NB4 (cell line): Measurements from ENCODE around the gene GOLIM4.

Source experiments
- DNase-seq: peaks from one replicate; pipeline ENCODE4 v3.0.0; 2010; ENCODE audit warnings: low read depth
- H3K4me3 ChIP-seq: one replicate; pipeline ENCODE4 v1.5.1; 2011; ENCODE audit warnings: mild to moderate bottlenecking, low read depth, low read length, moderate library complexity
- MYC ChIP-seq: IDR thresholded peaks from 2 replicates; pipeline ENCODE4 v1.6.1; 2011; ENCODE audit warnings: low read depth, low read length
- POLR2A ChIP-seq: IDR thresholded peaks from 2 replicates; pipeline ENCODE4 v1.6.1; 2011; ENCODE audit warnings: mild to moderate bottlenecking; ENCODE audit not compliant: insufficient read length; ENCODE audit errors: extremely low read depth
- TF ChIP-seq, protein P1 (sequence below): IDR thresholded peaks from one replicate; pipeline ENCODE4 v1.5.1; 2012; ENCODE audit warnings: low read depth, low read length
- TF ChIP-seq, protein P2 (sequence below): IDR thresholded peaks from 2 replicates; pipeline ENCODE4 v1.6.1; 2011; ENCODE audit warnings: low read depth, low read length

GOLIM4 gene

DNA sequence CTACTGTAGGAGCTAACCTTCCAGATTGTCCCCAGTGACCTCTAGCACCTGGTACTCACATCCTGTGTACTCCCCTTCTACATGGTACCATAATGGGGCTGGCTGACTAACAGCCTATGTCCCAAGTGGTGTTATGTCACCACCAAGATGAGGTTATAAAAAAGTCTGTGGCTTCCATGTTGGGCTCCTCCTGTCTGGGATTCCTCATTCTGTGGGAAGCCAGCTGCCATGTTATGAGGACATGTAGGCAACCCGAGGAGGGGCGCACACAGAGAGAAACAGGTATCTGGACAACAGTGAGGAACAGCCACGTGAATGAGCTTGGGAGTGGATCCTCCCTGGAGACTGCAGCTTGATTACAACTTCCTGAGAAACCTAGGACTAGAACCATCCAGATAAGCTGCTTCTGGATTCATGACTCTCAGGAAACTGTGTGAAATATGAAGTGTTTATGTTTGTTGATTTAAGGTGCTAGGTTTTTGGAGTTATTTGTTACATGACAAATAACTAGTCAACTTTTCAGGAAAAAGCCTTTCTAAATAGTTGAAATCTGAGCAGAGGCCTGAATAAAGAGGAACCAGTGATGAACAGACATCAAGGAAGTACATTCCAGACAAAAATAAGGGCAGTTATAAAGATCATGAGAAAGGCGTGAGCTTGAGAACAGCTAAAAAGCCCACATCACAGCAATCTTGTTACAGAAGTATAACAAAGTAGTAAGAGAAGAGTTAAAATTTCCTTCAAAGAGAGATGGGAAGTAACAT lies 21.7 kb downstream of the GOLIM4 start:
- no peak overlapping the region for H3K4me3 ChIP-seq
- peak; percentile 31 for DNase-seq
- TF ChIP-seq MYC (no peak), POLR2A (no peak)
- TF ChIP-seq, protein P1, sequence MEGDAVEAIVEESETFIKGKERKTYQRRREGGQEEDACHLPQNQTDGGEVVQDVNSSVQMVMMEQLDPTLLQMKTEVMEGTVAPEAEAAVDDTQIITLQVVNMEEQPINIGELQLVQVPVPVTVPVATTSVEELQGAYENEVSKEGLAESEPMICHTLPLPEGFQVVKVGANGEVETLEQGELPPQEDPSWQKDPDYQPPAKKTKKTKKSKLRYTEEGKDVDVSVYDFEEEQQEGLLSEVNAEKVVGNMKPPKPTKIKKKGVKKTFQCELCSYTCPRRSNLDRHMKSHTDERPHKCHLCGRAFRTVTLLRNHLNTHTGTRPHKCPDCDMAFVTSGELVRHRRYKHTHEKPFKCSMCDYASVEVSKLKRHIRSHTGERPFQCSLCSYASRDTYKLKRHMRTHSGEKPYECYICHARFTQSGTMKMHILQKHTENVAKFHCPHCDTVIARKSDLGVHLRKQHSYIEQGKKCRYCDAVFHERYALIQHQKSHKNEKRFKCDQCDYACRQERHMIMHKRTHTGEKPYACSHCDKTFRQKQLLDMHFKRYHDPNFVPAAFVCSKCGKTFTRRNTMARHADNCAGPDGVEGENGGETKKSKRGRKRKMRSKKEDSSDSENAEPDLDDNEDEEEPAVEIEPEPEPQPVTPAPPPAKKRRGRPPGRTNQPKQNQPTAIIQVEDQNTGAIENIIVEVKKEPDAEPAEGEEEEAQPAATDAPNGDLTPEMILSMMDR: no peak
- TF ChIP-seq, protein P2, sequence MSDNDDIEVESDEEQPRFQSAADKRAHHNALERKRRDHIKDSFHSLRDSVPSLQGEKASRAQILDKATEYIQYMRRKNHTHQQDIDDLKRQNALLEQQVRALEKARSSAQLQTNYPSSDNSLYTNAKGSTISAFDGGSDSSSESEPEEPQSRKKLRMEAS: no peak

DNA sequence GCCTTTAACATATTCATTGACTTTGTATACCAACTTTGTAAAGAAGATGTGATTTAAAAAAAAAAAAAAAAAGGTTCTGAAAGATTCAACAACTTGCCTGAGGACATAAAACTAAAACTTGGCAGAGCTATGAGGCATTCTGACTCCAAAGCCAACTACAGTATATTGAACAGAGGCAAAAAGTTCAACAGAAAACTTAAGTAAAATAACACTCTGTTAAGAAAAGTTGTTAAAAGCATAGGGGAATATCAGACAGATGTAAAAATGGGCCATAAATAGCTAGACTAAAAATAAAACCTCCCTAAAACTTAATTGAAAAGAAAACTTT lies 23.4 kb downstream of the GOLIM4 start:
- no peak overlapping the region for H3K4me3 ChIP-seq
- DNase-seq: no peak
- no peak for TF ChIP-seq MYC
- TF ChIP-seq, protein P2: no peak
- TF ChIP-seq POLR2A: no peak

DNA sequence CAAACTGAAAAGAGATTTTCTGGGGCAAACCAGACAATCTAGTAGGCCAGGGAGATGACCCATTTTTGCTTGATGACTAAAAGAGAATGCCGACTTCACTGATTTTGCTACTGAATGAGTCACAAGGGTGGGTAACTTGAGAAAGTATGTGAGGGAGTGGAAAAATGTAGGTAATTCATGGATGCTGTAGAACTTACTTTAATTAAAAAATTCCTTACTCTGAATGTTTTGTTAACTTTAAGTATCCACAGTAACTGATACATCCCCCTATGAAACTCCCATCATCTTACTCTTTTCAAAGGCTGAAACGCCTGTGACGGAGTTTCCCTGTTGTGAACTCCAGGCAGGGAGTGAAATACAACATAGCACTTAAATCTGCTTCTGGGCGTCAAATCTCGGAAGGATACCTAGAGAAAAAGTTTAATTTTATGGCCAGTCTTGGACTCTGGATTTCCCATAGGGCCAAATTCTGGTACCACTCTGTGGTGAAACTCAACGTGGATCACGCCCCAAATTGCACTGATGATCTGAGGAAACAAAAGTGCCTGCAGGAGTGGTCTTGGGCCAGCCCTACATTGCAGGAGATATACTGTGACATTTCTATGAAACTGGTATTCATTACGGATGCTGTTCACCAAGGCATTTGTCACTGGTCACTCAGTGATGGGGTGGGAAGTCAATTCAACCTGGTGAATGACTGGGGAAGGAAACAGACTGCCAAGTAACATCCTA lies 24.0 kb downstream of the GOLIM4 start:
- no peak for DNase-seq
- TF ChIP-seq MYC (no peak), POLR2A (no peak)
- TF ChIP-seq, protein P2: no peak
- TF ChIP-seq, protein P1: no peak
- no peak overlapping the region for H3K4me3 ChIP-seq

DNA sequence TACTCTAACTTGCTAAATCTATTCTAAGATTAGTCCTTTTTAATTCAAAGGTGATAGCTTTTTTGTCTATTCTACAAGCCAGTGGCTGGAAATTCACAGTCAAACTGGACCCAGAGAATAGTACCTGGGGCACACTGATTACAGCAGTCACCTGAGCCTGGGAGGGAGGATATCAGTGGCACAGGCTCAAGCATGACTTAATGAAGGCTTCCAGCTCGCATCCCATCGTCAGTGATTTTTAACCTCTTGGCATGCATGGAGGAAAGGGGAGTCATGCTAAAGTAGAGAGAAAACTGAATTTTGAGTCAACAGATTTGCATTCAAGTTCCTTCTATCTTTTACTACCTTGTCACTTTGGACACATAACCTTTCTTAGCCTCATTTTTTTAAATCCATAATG lies 24.8 kb downstream of the GOLIM4 start:
- TF ChIP-seq, protein P2: no peak
- TF ChIP-seq, protein P1: no peak
- TF ChIP-seq POLR2A: no peak
- TF ChIP-seq MYC: no peak
- H3K4me3 ChIP-seq: no peak overlapping the region
- DNase-seq: no peak

DNA sequence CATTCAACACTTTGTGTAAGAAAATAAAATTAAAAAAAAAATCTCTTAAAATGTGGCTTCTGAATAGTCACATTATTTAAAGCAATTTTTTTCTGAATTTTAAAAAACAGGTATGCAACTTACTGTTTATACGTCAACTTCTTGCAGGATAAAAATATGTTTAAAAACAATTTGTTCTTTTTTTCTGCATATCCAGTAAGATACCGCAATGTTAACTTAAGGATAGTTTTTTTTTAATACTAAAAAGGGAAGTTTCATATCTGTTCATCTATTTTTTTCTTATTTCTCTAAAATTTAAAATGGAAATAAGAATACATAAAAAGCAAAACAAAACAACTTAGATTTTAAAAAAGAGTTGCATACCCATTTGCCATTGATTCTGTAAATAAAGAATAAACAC lies 27.4 kb downstream of the GOLIM4 start:
- TF ChIP-seq POLR2A (no peak), MYC (no peak)
- TF ChIP-seq, protein P1: no peak
- TF ChIP-seq, protein P2: no peak
- no peak overlapping the region for H3K4me3 ChIP-seq

DNA sequence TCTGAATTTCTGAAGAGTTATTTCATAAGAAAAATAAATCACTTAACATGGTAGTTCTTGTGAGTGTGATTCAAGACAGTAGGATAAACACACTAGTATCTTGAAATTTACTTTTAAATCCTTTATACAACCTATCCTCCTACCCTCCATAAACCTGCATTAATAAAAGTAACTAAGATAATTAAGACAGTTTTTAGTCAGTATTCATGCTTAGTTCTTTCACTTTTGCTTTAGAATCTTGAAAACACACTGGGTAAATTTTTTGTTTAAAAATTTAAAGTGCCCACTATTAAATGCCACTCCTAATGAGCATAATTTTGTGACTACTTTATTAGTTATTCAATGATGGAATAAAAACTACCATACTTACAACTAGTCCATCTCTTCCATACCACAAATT lies 28.8 kb downstream of the GOLIM4 start:
- no peak overlapping the region for H3K4me3 ChIP-seq
- DNase-seq: no peak
- TF ChIP-seq POLR2A (no peak), MYC (no peak)
- TF ChIP-seq, protein P2: no peak
- TF ChIP-seq, protein P1: no peak

More for the DNA sequence above, 27.4 kb downstream of the GOLIM4 start:
- DNase-seq: no peak
